Tibial nerve (tissue), 4 donors: ENCODE results near the gene DDX25. TPM values are rescaled to one million over a fixed set of nuclear protein-coding genes. Genes with fewer than 3 reads are reported as not detected.

ENCODE experiments used
- DNase-seq, 2 donors: peaks; one replicate each; pipeline ENCODE4 v3.0.0-alpha.2; 2019; ENCODE audit warnings: low spot score in 2 of 2
- H3K27ac ChIP-seq, 4 donors: fragments of 200-600 bp; sonication (generic) in 3 of 4; one replicate each; pipeline ENCODE4 v1.5.1; 2017 to 2019; ENCODE audit warnings: mild to moderate bottlenecking in 1 of 4
- H3K27me3 ChIP-seq, 2 donors: fragments of 200-600 bp; sonication (generic) in 1 of 2; one replicate each; pipeline versions ENCODE4 v1.5.1 to v1.6.0; 2017 to 2019
- H3K36me3 ChIP-seq, 3 donors: fragments of 200-600 bp; sonication (generic); one replicate each; pipeline ENCODE4 v1.5.1; 2018 to 2019
- H3K4me1 ChIP-seq, 4 donors: fragments of 200-600 bp; sonication (generic) in 3 of 4; one replicate each; pipeline ENCODE4 v1.5.1; 2017 to 2019
- H3K4me3 ChIP-seq, 4 donors: fragments of 200-600 bp; sonication (generic) in 3 of 4; one replicate each; pipeline ENCODE4 v1.5.1; 2017 to 2019; ENCODE audit warnings: mild to moderate bottlenecking in 1 of 4, moderate library complexity in 1 of 4
- H3K9me3 ChIP-seq, 4 donors: fragments of 200-600 bp; sonication (generic) in 3 of 4; one replicate each; pipeline ENCODE4 v1.5.1; 2017 to 2019
- CTCF ChIP-seq, 5 experiments: fragments of 200-600 bp in 3 of 5; fragments of 450-650 bp in 2 of 5; sonication (generic) in 3 of 5; IDR thresholded peaks; one replicate each; pipeline ENCODE4 v1.5.1; 2016 to 2019; ENCODE audit warnings: antibody characterized with exemption in 5 of 5, mild to moderate bottlenecking in 3 of 5, moderate library complexity in 2 of 5
- EP300 ChIP-seq, 2 donors: sonication (generic); formaldehyde crosslinking; IDR thresholded peaks; one replicate each; pipeline ENCODE4 v1.6.1; 2017; ENCODE audit warnings: antibody characterized with exemption in 2 of 2, mild to moderate bottlenecking in 1 of 2
- POLR2A ChIP-seq, 2 donors: fragments of 450-650 bp; IDR thresholded peaks; one replicate each; pipeline ENCODE4 v1.6.1; 2017; ENCODE audit warnings: antibody characterized with exemption in 2 of 2, mild to moderate bottlenecking in 2 of 2, moderate library complexity in 2 of 2
- WGBS, 2 donors: methylation state at CpG; one replicate each; pipeline ENCODE4 v1.1.5; 2018; 5-methylcytosine and 5-hydroxymethylcytosine counted together
- total RNA-seq, 4 donors: library from RNA; depleted of rRNA; stranded (reverse); fragments of >200 nt; gene quantifications; one replicate each; pipeline ENCODE4 v1.1.0, GENCODE V29; 2016

Gene DDX25
- total RNA-seq, 4 donors from 2014 or later, result 0.30 TPM; not detected in 3

DNA sequence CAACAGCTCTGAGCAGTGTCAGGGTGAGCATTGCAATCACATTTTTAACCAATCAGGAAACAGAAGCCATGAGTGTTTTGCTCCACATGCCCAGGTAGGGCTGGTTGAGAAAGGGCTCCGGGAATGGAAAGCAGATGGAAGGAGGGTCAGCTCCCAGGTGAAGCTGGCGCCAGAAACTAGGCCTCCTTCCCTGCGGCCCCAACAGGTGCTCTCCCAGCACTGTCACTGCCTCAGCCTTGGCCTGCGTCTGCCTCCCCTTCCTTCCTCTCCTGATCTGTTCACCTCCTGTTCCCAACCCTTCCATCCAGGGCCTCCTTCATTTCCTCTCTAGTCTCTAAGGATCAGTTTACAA, 36.9 kb downstream of the DDX25 start:
- Histone ChIP-seq H3K27me3 (no peaks in the 10 kb centered on the region), H3K36me3 (no peaks in the 10 kb centered on the region), H3K27ac (no peak overlapping the region), H3K9me3 (no peaks in the 10 kb centered on the region), H3K4me3 (no peak overlapping the region), H3K4me1 (no peaks in the 10 kb centered on the region)
- WGBS, 2 donors, result 77 to 84% methylated on average over 4 of the region's 4 CpGs
- TF ChIP-seq POLR2A (IDR thresholded peaks at IDR 0.05) (no peak), CTCF (IDR thresholded peaks at IDR 0.05) (no peak), EP300 (IDR thresholded peaks at IDR 0.05) (no peak)
- DNase-seq, result no peak

DNA sequence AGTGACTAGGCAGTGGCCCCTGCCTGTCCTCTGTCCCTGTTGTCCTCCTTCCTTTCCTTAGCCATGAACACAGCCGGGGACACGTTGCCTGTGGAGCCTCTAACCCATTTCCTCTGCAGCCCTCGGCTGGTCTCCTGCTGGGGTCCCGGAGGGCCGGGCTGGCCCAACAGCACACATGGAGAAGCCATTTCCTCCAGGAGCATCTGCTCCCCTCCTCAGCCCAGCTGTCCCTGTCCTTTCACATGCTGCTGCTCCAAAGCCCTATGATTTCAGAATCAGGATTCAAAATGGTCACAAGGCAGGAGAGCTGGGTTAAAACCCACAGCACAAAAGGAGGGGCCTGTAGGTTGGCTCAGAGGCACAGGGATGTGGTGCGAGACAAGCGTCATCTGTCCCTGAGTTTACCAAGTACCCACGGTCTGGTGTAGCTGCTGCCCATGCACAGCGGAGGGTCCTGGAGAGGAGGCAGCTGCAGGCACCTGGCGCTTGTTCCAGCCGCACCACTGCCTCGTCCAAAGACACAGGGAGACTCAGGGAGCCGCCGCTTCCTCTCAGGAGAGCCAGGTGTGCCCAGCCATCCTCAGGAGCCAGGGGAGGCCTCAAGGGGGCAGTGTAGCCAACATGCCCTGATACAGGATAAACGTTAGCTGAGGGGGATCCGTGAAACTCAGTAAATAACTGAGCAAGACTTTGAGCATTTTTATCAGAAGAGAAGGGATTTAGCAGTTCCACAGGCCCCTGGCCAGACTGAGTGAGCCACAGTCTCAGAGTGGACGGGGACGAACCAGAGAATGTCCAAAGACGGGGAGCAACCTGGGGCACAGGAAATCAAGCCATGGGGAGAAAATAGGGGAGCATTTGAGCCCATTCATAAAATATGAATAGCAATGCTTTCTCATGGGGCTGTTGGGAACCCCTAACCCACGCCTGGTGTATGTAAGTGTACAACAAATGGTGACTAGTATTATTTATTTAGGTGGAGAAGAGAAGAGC, 37.6 kb downstream of the DDX25 start:
- H3K4me1 ChIP-seq, result no peaks in the 10 kb centered on the region
- WGBS, 2 donors, result 30 to 42% methylated on average over 15 to 20 of the region's 20 CpGs
- DNase-seq, result peak in 1 of 2 donors; percentile 47
- H3K4me3 ChIP-seq, result no peak overlapping the region
- no peaks in the 10 kb centered on the region for H3K9me3 ChIP-seq
- no peaks in the 10 kb centered on the region for H3K36me3 ChIP-seq
- no peak overlapping the region for H3K27ac ChIP-seq
- no peaks in the 10 kb centered on the region for H3K27me3 ChIP-seq
- TF ChIP-seq CTCF (IDR thresholded peaks at IDR 0.05) (peak; percentile 34 to 53 (median 38)), POLR2A (IDR thresholded peaks at IDR 0.05) (no peak)

- H3K27ac ChIP-seq, result no peak overlapping the region
- TF ChIP-seq EP300 (IDR thresholded peaks at IDR 0.05) (no peak), CTCF (IDR thresholded peaks at IDR 0.05) (no peak), POLR2A (IDR thresholded peaks at IDR 0.05) (no peak)
Measured at GRCh38 chr11:125942771-125943428, 38.6 kb downstream of the DDX25 start.

GRCh38 chr11:125943661-125944349, 39.5 kb downstream of the DDX25 start:
- DNase-seq, result no peak
- TF ChIP-seq POLR2A (IDR thresholded peaks at IDR 0.05) (no peak), CTCF (IDR thresholded peaks at IDR 0.05) (no peak), EP300 (IDR thresholded peaks at IDR 0.05) (no peak)
- Histone ChIP-seq H3K27me3 (no peaks in the 10 kb centered on the region), H3K4me3 (no peak overlapping the region), H3K9me3 (no peaks in the 10 kb centered on the region), H3K4me1 (no peaks in the 10 kb centered on the region), H3K27ac (no peak overlapping the region), H3K36me3 (no peaks in the 10 kb centered on the region)
- WGBS, 2 donors, result 89 to 94% methylated on average over 9 of the region's 9 CpGs

More at GRCh38 chr11:125942771-125943428, 38.6 kb downstream of the DDX25 start:
- Histone ChIP-seq H3K4me3 (no peak overlapping the region), H3K36me3 (no peaks in the 10 kb centered on the region), H3K9me3 (no peaks in the 10 kb centered on the region), H3K4me1 (no peaks in the 10 kb centered on the region), H3K27me3 (no peaks in the 10 kb centered on the region)
- 84 to 86% methylated on average over 12 of the region's 12 CpGs for WGBS, 2 donors
- no peak for DNase-seq
